Activated naive CD4-positive, alpha-beta T cell treated with anti-CD3 and anti-CD28 coated beads, Interleukin-2, amount 50 U/mL, for 24 hours (primary cell): ENCODE results near the gene CCR1.
"Not testable (repeated sequence)": the region's sequence is repeated elsewhere in the genome, so short reads cannot be mapped to it uniquely, and the experiment has no call there.

Experiments
- H3K27ac Mint-ChIP-seq: one replicate; pipeline ENCODE4 v1.8.0; 2021; ENCODE audit warnings: mild to moderate bottlenecking, mixed read lengths
- H3K27me3 Mint-ChIP-seq: one replicate; pipeline ENCODE4 v1.8.0; 2021; ENCODE audit warnings: mixed read lengths
- H3K36me3 Mint-ChIP-seq: one replicate; pipeline ENCODE4 v1.8.0; 2021; ENCODE audit warnings: mixed read lengths
- H3K4me1 Mint-ChIP-seq: one replicate; pipeline ENCODE4 v1.8.0; 2021; ENCODE audit warnings: mixed read lengths
- H3K4me3 Mint-ChIP-seq: one replicate; pipeline ENCODE4 v1.8.0; 2021; ENCODE audit warnings: mild to moderate bottlenecking, mixed read lengths
- H3K9me3 Mint-ChIP-seq: one replicate; pipeline ENCODE4 v1.8.0; 2021; ENCODE audit warnings: mixed read lengths

CCR1 gene

GRCh38 chr3:46196261-46196957, 11.7 kb downstream of the CCR1 start:
- H3K4me3 Mint-ChIP-seq, result no peak overlapping the region
- H3K36me3 Mint-ChIP-seq, result peaks cover 3% of the 10 kb centered on the region
- H3K27ac Mint-ChIP-seq, result no peak overlapping the region
- no peaks in the 10 kb centered on the region for H3K4me1 Mint-ChIP-seq
- peaks cover 9% of the 10 kb centered on the region for H3K27me3 Mint-ChIP-seq
- peaks cover 11% of the 10 kb centered on the region for H3K9me3 Mint-ChIP-seq

- H3K36me3 Mint-ChIP-seq, result peaks cover 3% of the 10 kb centered on the region
- peaks cover 9% of the 10 kb centered on the region for H3K27me3 Mint-ChIP-seq
- H3K4me3 Mint-ChIP-seq, result no peak overlapping the region
- peaks cover 11% of the 10 kb centered on the region for H3K9me3 Mint-ChIP-seq
- no peak overlapping the region for H3K27ac Mint-ChIP-seq
- H3K4me1 Mint-ChIP-seq, result no peaks in the 10 kb centered on the region
Observed at GRCh38 chr3:46194868-46195553, 13.1 kb downstream of the CCR1 start.

- H3K9me3 Mint-ChIP-seq, result peaks cover 11% of the 10 kb centered on the region
- no peak overlapping the region for H3K27ac Mint-ChIP-seq
- H3K36me3 Mint-ChIP-seq, result peaks cover 3% of the 10 kb centered on the region
- no peaks in the 10 kb centered on the region for H3K4me1 Mint-ChIP-seq
- H3K27me3 Mint-ChIP-seq, result peaks cover 9% of the 10 kb centered on the region
- no peak overlapping the region for H3K4me3 Mint-ChIP-seq
Observed at GRCh38 chr3:46193436-46193835, 14.7 kb downstream of the CCR1 start.

- peaks cover 3% of the 10 kb centered on the region for H3K36me3 Mint-ChIP-seq
- no peaks in the 10 kb centered on the region for H3K4me1 Mint-ChIP-seq
- no peak overlapping the region for H3K4me3 Mint-ChIP-seq
- peaks cover 9% of the 10 kb centered on the region for H3K27me3 Mint-ChIP-seq
- peaks cover 11% of the 10 kb centered on the region for H3K9me3 Mint-ChIP-seq
- no peak overlapping the region for H3K27ac Mint-ChIP-seq
Observed at GRCh38 chr3:46192939-46193338, 15.2 kb downstream of the CCR1 start.

GRCh38 chr3:46191730-46192129, 16.4 kb downstream of the CCR1 start:
- H3K27me3 Mint-ChIP-seq, result peaks cover 9% of the 10 kb centered on the region
- no peak overlapping the region for H3K4me3 Mint-ChIP-seq
- no peak overlapping the region for H3K27ac Mint-ChIP-seq
- peaks cover 11% of the 10 kb centered on the region for H3K9me3 Mint-ChIP-seq
- H3K36me3 Mint-ChIP-seq, result peaks cover 3% of the 10 kb centered on the region
- no peaks in the 10 kb centered on the region for H3K4me1 Mint-ChIP-seq

GRCh38 chr3:46188708-46189107, 19.4 kb downstream of the CCR1 start:
- no peaks in the 10 kb centered on the region for H3K4me1 Mint-ChIP-seq
- H3K4me3 Mint-ChIP-seq, result no peak overlapping the region
- H3K27me3 Mint-ChIP-seq, result peaks cover 9% of the 10 kb centered on the region
- H3K9me3 Mint-ChIP-seq, result peaks cover 5% of the 10 kb centered on the region
- H3K27ac Mint-ChIP-seq, result no peak overlapping the region
- peaks cover 3% of the 10 kb centered on the region for H3K36me3 Mint-ChIP-seq

GRCh38 chr3:46187876-46188275, 20.2 kb downstream of the CCR1 start:
- no peaks in the 10 kb centered on the region for H3K4me1 Mint-ChIP-seq
- no peak overlapping the region for H3K27ac Mint-ChIP-seq
- H3K4me3 Mint-ChIP-seq, result no peak overlapping the region
- peaks cover 5% of the 10 kb centered on the region for H3K27me3 Mint-ChIP-seq
- peaks cover 3% of the 10 kb centered on the region for H3K9me3 Mint-ChIP-seq
- H3K36me3 Mint-ChIP-seq, result peaks cover 2% of the 10 kb centered on the region

- peaks cover 3% of the 10 kb centered on the region for H3K27me3 Mint-ChIP-seq
Observed at GRCh38 chr3:46187341-46187700, 20.8 kb downstream of the CCR1 start.

GRCh38 chr3:46186471-46187340, 21.4 kb downstream of the CCR1 start:
- Mint-ChIP-seq H3K27me3 (no peaks in the 10 kb centered on the region), H3K36me3 (no peaks in the 10 kb centered on the region), H3K27ac (no peak overlapping the region), H3K4me3 (no peak overlapping the region), H3K4me1 (no peaks in the 10 kb centered on the region), H3K9me3 (no peaks in the 10 kb centered on the region)

More at GRCh38 chr3:46187341-46187700, 20.8 kb downstream of the CCR1 start:
- Mint-ChIP-seq H3K4me1 (no peaks in the 10 kb centered on the region), H3K36me3 (no peaks in the 10 kb centered on the region), H3K9me3 (no peaks in the 10 kb centered on the region), H3K27ac (no peak overlapping the region), H3K4me3 (no peak overlapping the region)

- H3K36me3 Mint-ChIP-seq, result no peaks in the 10 kb centered on the region
- H3K4me3 Mint-ChIP-seq, result no peak overlapping the region
- H3K27me3 Mint-ChIP-seq, result peaks cover 1% of the 10 kb centered on the region
- H3K27ac Mint-ChIP-seq, result no peak overlapping the region
- H3K4me1 Mint-ChIP-seq, result no peaks in the 10 kb centered on the region
- no peaks in the 10 kb centered on the region for H3K9me3 Mint-ChIP-seq
Observed at GRCh38 chr3:46184469-46184868, 23.6 kb downstream of the CCR1 start.

GRCh38 chr3:46183330-46183729, 24.8 kb downstream of the CCR1 start:
- no peak overlapping the region for H3K4me3 Mint-ChIP-seq
- H3K4me1 Mint-ChIP-seq, result no peaks in the 10 kb centered on the region
- H3K27me3 Mint-ChIP-seq, result peaks cover 3% of the 10 kb centered on the region
- H3K27ac Mint-ChIP-seq, result no peak overlapping the region
- no peaks in the 10 kb centered on the region for H3K9me3 Mint-ChIP-seq
- peaks cover 2% of the 10 kb centered on the region for H3K36me3 Mint-ChIP-seq

GRCh38 chr3:46168583-46169345, 39.3 kb downstream of the CCR1 start:
- no peaks in the 10 kb centered on the region for H3K4me1 Mint-ChIP-seq
- no peaks in the 10 kb centered on the region for H3K36me3 Mint-ChIP-seq
- H3K27ac Mint-ChIP-seq, result no peak overlapping the region
- no peaks in the 10 kb centered on the region for H3K9me3 Mint-ChIP-seq
- peaks cover 1% of the 10 kb centered on the region for H3K27me3 Mint-ChIP-seq
- no peak overlapping the region for H3K4me3 Mint-ChIP-seq

- no peak overlapping the region for H3K4me3 Mint-ChIP-seq
- no peaks in the 10 kb centered on the region for H3K27me3 Mint-ChIP-seq
- no peak overlapping the region for H3K27ac Mint-ChIP-seq
- no peaks in the 10 kb centered on the region for H3K36me3 Mint-ChIP-seq
- no peaks in the 10 kb centered on the region for H3K4me1 Mint-ChIP-seq
- no peaks in the 10 kb centered on the region for H3K9me3 Mint-ChIP-seq
Observed at GRCh38 chr3:46163556-46164041, 44.5 kb downstream of the CCR1 start.

- Mint-ChIP-seq H3K36me3 (no peaks in the 10 kb centered on the region), H3K9me3 (no peaks in the 10 kb centered on the region), H3K4me1 (no peaks in the 10 kb centered on the region), H3K4me3 (no peak overlapping the region), H3K27ac (no peak overlapping the region), H3K27me3 (no peaks in the 10 kb centered on the region)
Observed at GRCh38 chr3:46162975-46163555, 45.0 kb downstream of the CCR1 start.

- not testable (repeated sequence) for H3K27ac Mint-ChIP-seq, H3K9me3 Mint-ChIP-seq, H3K4me1 Mint-ChIP-seq, H3K4me3 Mint-ChIP-seq, H3K27me3 Mint-ChIP-seq, H3K36me3 Mint-ChIP-seq
Observed at GRCh38 chr3:46157685-46158084, 50.4 kb downstream of the CCR1 start.
